RKO (cell line): ENCODE results near the gene MASP2.
"Not testable (repeated sequence)": the region's sequence is repeated elsewhere in the genome, so short reads cannot be mapped to it uniquely, and the experiment has no call there.

Experiments used
- DNase-seq: peaks from one replicate; pipeline ENCODE4 v3.0.0-alpha.2; 2016; ENCODE audit warnings: low spot score

MASP2 gene

GRCh38 chr1:11037740-11038182 is 9.3 kb downstream of the MASP2 start:
- DNase-seq, result peak; percentile 83

DNA sequence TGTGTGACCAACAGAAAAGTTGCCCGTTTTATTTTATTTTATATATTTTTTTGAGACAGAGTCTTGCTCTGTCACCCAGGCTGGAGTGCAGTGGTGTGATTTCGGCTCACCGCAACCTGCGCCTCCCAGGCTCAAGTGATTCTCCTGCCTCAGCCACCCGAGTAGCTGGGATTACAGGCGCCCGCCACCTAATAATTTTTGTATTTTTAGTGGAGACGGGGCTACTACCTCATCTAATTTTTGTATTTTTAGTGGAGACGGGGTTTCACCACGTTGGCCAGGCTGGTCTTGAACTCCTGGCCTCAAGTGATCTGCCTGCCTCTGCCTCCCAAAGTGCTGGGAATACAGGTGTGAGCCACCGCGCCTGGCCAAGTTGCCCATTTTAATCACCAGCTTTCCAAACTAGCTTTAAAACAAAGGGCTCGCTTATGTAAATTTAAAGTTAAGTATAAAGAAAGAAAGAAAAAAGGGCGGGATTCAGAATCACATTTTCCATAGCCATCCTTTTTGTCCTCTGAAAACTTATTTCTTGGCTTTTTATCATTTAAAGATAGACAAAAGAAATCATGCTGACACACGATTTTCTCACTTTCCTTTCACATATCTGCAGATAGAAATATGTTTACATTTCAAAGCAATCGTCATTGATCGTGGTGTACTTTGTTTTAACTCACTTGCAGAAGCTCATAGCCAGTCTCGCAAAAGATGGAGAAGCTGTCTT is 9.9 kb downstream of the MASP2 start:
- not testable (repeated sequence) for DNase-seq

- no peak for DNase-seq
These were observed 15.3 kb downstream of the MASP2 start for GRCh38 chr1:11031624-11032262.

DNA sequence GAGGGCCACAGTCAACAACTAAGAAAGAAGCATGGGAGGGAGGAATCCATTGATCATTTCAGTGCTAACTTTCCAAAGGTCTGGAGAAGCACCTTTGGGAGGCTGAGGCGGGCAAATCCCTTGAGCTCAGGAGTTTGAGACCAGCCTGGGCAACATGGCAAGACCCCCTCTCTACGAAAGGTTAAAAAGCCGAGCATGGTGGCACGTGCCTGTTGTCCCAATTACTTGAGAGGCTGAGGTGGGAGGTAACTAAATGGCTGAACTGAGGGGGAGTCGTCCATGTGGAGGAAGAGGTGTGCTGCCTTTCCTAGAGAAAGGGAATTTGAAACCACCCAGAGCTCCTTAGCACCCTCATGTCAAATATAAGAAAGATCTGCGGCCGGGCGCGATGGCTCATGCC is 16.2 kb downstream of the MASP2 start:
- DNase-seq, result no peak

DNA sequence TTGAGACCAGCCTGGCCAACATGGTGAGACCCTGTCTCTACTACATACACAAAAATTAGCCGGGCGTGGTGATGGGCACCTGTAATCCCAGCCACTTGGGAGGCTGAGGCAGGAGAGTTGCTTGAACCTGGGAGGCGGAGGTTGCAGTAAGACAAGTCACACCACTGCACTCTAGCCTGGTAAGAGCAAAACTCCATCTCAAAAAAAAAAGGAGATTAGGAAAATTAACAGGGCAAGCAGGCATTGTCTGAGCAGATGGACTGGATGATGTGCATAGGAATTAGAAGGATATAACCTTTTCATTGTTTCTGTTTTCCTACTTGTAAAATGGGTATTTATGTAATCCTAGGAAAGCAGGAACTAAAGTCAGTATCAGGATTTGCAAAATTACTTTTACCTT is 19.0 kb downstream of the MASP2 start:
- DNase-seq, result no peak

GRCh38 chr1:11027316-11027715 is 19.7 kb downstream of the MASP2 start:
- no peak for DNase-seq

DNA sequence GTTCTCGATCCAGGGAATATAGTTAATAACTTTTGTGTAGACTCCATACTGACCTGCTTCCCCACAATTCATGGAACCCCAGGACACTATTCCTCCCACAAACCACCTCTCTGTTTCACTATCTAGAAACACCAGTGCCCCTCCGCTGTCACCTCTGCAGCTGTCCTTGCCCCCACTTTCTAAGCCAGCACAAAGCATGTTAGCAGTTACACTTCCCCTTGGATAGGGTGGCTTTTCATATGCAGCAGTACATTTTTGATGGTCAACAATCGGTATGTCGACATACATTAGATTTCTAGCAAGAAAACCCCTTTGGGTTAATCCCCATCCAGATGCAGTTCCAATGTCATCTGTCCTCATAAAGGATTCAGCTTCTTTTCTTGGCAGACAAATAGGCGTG is 20.1 kb downstream of the MASP2 start:
- no peak for DNase-seq

GRCh38 chr1:11026052-11026451 is 21.0 kb downstream of the MASP2 start:
- no peak for DNase-seq

DNA sequence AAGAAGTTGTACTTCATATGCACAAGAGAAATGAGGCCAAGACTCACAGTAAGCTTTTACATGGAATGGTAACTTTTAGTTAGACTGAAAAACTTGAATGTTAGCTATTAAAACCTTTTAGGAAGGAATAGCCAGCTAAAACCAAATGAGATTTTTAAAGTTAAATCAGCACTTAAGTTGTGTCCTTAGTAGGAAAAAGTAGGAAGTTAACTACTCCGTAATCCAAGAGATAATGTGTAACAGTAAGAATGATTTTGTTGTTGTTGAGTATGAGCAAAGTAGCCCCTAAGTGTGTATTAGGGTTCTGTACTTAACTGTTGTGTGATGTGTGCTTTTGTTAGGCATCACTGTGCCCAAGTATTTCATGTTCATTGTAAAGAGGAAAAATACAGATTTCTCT is 21.4 kb downstream of the MASP2 start:
- DNase-seq, result no peak

DNA sequence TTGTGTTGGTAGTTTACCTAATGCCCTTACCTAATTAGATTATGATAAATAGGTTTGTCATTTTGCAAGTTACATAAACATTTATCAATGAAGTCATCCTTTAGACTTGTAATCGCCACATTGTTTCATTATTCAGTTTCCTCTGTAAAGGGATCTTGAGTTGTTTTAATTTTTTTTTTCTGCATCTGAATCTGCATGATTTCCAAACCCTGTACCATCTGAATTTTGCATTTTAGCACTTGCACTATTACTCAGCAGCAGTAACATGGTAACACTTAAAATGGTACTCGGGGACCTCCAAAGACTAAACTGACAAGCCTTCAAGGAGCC is 22.2 kb downstream of the MASP2 start:
- no peak for DNase-seq

DNA sequence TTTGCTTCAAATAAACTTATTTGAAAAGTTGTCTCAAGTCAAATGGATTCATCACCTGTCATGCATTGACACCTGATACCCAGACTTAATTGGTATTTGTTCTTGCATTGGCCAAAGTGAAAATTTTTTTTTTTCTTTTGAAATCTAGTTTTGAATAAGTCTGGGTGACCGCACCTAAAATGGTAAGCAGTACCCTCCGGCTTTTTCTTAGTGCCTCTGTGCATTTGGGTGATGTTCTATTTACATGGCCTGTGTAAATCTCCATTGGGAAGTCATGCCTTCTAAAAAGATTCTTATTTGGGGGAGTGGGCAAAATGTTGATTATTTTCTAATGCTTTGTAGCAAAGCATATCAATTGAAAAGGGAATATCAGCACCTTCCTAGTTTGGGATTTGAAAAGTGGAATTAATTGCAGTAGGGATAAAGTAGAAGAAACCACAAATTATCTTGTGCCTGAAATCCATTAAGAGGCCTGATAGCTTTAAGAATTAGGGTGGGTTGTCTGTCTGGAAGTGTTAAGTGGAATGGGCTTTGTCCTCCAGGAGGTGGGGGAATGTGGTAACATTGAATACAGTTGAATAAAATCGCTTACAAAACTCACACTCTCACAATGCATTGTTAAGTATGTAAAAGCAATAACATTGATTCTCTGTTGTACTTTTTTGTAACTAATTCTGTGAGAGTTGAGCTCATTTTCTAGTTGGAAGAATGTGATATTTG is 22.7 kb downstream of the MASP2 start:
- no peak for DNase-seq

GRCh38 chr1:11023201-11023600 is 23.8 kb downstream of the MASP2 start:
- no peak for DNase-seq

DNA sequence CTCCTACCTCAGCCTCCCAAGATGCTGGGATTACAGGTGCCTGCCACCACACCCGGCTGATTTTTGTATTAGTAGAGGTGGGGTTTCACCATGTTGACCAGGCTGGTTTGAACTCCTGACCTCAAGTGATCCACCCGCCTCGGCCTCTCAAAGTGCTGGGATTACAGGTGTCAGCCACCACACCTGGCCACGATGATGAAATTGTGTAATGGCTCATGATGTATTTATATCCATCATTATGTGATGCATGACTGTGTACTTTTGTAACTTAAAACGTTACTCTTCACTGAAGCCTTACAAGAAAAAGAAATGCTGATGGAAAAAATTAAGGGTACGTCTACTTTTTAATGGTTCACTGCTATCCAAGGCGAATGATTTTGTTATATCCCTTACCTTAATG is 27.1 kb downstream of the MASP2 start:
- no peak for DNase-seq

DNA sequence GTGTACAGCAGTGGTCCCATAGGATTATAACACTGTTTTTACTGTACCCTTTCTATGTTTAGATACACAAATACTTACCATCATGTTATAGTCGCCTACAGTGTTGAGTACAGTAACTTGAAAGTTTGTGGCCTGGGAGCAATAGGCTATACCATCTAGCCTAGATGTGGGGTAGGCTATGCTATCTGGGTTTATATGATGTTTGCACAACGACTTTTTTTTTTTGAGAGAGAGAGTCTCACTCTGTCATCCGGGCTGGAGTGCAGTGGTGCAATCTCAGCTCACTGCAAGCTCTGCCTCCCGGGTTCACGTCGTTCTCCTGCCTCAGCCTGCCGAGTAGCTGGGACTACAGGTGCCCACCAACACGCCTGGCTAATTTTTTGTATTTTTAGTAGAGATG is 27.7 kb downstream of the MASP2 start:
- DNase-seq, result not testable (repeated sequence)

- DNase-seq, result peak; percentile 77
These were observed 33.9 kb downstream of the MASP2 start for GRCh38 chr1:11013160-11013531.

- peak; percentile 89 for DNase-seq
These were observed 34.5 kb downstream of the MASP2 start, which contains the start of gene TARDBP for GRCh38 chr1:11012260-11013159. Gene TARDBP (plus strand): TSS chr1:11012654. CDS start chr1:11013728, 1,074 bp downstream.

DNA sequence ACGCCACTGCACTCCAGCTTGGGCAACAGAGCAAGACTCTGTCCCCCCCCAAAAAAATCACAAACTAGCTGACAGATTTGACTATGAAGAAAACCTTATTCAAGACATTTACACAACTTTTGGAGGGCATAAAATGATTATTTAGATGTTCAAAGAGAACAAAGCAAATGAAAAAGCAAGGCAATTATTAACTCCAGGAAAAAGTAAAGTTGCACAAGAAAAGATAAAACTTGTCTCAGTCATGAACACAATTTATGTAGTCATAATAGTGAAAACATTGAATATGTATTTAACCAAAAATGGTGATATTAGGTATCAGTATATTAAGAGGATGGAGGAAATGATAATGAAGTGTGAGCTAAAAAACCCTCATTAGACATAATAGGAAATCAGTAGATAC is 46.5 kb downstream of the MASP2 start:
- DNase-seq, result no peak

GRCh38 chr1:10996100-10996499 is 50.9 kb downstream of the MASP2 start:
- DNase-seq, result no peak

- no peak for DNase-seq
These were observed 54.2 kb downstream of the MASP2 start for GRCh38 chr1:10992864-10993263.

DNA sequence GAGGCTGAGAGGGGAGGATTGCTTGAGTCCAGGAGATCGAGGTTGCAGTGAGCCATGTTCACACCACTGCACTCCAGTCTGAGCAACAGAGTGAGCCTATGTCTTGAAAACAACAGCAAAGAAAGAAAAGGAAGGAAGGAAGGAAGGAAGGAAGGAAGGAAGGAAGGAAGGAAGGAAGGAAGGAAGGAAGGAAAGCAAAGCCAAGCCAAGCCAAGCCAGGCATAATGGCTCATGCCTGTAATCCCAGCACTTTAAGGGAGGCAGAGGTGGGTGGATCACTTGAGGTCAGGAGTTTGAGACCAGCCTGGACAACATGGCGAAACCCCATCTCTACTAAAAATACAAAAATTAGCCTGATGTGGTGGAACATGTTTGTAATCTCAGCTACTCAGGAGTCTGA is 55.0 kb downstream of the MASP2 start:
- DNase-seq, result not testable (repeated sequence)

- DNase-seq, result no peak
These were observed 56.2 kb downstream of the MASP2 start for GRCh38 chr1:10990828-10991227.

DNA sequence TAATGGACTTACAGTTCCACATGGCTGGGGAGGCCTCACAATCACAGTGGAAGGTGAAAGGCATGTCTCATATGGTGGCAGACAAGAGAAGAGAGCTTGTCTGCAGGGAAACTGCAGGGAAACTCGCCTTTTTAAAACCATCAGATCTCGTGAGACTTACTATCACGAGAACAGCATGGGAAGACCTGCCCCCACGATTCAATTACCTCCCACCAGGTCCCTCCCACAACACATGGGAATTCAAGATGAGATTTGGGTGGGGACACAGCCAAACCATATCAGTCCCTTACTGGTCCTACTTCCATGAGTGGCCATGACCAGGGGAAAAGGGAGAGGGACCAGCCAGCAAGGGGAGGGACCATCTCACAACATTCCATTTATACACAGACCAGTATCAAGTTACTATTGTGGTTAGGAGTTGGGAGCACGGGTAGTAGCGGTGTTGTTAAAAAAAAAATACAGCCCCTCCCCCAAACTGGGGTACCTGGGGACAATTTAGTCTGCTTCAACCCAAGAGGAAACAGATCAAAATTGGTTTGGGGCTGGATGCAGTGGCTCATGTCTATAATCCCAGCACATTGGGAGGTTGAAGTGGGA is 57.0 kb downstream of the MASP2 start:
- DNase-seq, result not testable (repeated sequence)
